Parathyroid adenoma (tissue), 2 donors: ENCODE results near the gene SKAP1.

Experiments
- H2AFZ ChIP-seq: fragments of 300-600 bp; sonication (generic); one replicate; pipeline ENCODE4 v1.7.0; 2017; ENCODE audit warnings: antibody characterized with exemption, mild to moderate bottlenecking
- H3K27ac ChIP-seq: fragments of 300-600 bp; sonication (generic); one replicate; pipeline ENCODE4 v1.7.0; 2017
- H3K27me3 ChIP-seq: fragments of 300-600 bp; sonication (generic); one replicate; pipeline ENCODE4 v1.7.0; 2017; ENCODE audit warnings: low read length; ENCODE audit not compliant: control insufficient read depth, insufficient read depth
- H3K36me3 ChIP-seq: fragments of 300-600 bp; sonication (generic); one replicate; pipeline ENCODE4 v1.7.0; 2017; ENCODE audit warnings: low read length; ENCODE audit not compliant: control insufficient read depth, insufficient read depth
- H3K4me1 ChIP-seq: fragments of 300-600 bp; sonication (generic); one replicate; pipeline ENCODE4 v1.7.0; 2017; ENCODE audit warnings: control low read depth
- H3K4me2 ChIP-seq: fragments of 300-600 bp; sonication (generic); one replicate; pipeline ENCODE4 v1.7.0; 2017; ENCODE audit warnings: low read length
- H3K4me3 ChIP-seq: fragments of 300-600 bp; sonication (generic); one replicate; pipeline ENCODE4 v1.7.0; 2017; ENCODE audit warnings: low read depth, low read length
- H3K79me2 ChIP-seq: fragments of 300-600 bp; sonication (generic); one replicate; pipeline ENCODE4 v1.7.0; 2017; ENCODE audit warnings: control low read depth
- H3K9ac ChIP-seq: fragments of 300-600 bp; sonication (generic); one replicate; pipeline ENCODE4 v1.7.0; 2017; ENCODE audit warnings: mild to moderate bottlenecking
- H3K9me3 ChIP-seq: fragments of 300-600 bp; sonication (generic); one replicate; pipeline ENCODE4 v1.7.0; 2017; ENCODE audit warnings: low read length; ENCODE audit not compliant: control insufficient read depth
- CTCF ChIP-seq: fragments of 300-600 bp; sonication (generic); IDR thresholded peaks from one replicate; pipeline ENCODE4 v1.7.0; 2017; ENCODE audit warnings: antibody characterized with exemption, mild to moderate bottlenecking
- donor health status: primary hyperparathyroidism.

SKAP1 gene

GRCh38 chr17:48307814-48308411 is 122.1 kb downstream of the SKAP1 start:
- Histone ChIP-seq H3K9ac (no peak overlapping the region), H3K4me1 (no peaks in the 10 kb centered on the region), H3K4me2 (no peak overlapping the region), H3K79me2 (no peaks in the 10 kb centered on the region), H3K36me3 (no peaks in the 10 kb centered on the region), H3K27ac (no peak overlapping the region), H2AFZ (no peak overlapping the region), H3K4me3 (no peak overlapping the region), H3K9me3 (no peaks in the 10 kb centered on the region), H3K27me3 (no peaks in the 10 kb centered on the region)
- TF ChIP-seq CTCF: peak; percentile 69

GRCh38 chr17:48307255-48307654 is 122.8 kb downstream of the SKAP1 start:
- Histone ChIP-seq H3K4me2 (no peak overlapping the region), H3K36me3 (no peaks in the 10 kb centered on the region), H3K9me3 (no peaks in the 10 kb centered on the region), H3K4me1 (no peaks in the 10 kb centered on the region), H3K9ac (no peak overlapping the region), H3K27ac (no peak overlapping the region), H3K4me3 (no peak overlapping the region), H2AFZ (no peak overlapping the region), H3K79me2 (no peaks in the 10 kb centered on the region), H3K27me3 (no peaks in the 10 kb centered on the region)
- TF ChIP-seq CTCF: no peak

GRCh38 chr17:48301002-48301401 is 129.0 kb downstream of the SKAP1 start:
- no peaks in the 10 kb centered on the region for H3K79me2 ChIP-seq
- no peak overlapping the region for H3K4me2 ChIP-seq
- no peak for TF ChIP-seq CTCF
- no peak overlapping the region for H3K4me3 ChIP-seq
- H2AFZ ChIP-seq: no peak overlapping the region
- H3K4me1 ChIP-seq: no peaks in the 10 kb centered on the region
- no peak overlapping the region for H3K27ac ChIP-seq
- H3K36me3 ChIP-seq: no peaks in the 10 kb centered on the region
- no peaks in the 10 kb centered on the region for H3K9me3 ChIP-seq
- no peaks in the 10 kb centered on the region for H3K27me3 ChIP-seq
- no peak overlapping the region for H3K9ac ChIP-seq

- no peak for TF ChIP-seq CTCF
- no peak overlapping the region for H3K4me3 ChIP-seq
- no peak overlapping the region for H3K9ac ChIP-seq
- H3K4me1 ChIP-seq: no peaks in the 10 kb centered on the region
- H3K79me2 ChIP-seq: no peaks in the 10 kb centered on the region
- H3K27ac ChIP-seq: no peak overlapping the region
- H2AFZ ChIP-seq: no peak overlapping the region
- no peaks in the 10 kb centered on the region for H3K36me3 ChIP-seq
- H3K4me2 ChIP-seq: no peak overlapping the region
- H3K27me3 ChIP-seq: no peaks in the 10 kb centered on the region
- no peaks in the 10 kb centered on the region for H3K9me3 ChIP-seq
Measured at GRCh38 chr17:48299760-48300159, 130.3 kb downstream of the SKAP1 start.

- no peaks in the 10 kb centered on the region for H3K27me3 ChIP-seq
- H3K4me3 ChIP-seq: no peak overlapping the region
- H3K9me3 ChIP-seq: no peaks in the 10 kb centered on the region
- no peak for TF ChIP-seq CTCF
- no peaks in the 10 kb centered on the region for H3K36me3 ChIP-seq
- no peak overlapping the region for H3K4me2 ChIP-seq
- H3K9ac ChIP-seq: no peak overlapping the region
- no peak overlapping the region for H3K27ac ChIP-seq
- no peak overlapping the region for H2AFZ ChIP-seq
- H3K79me2 ChIP-seq: no peaks in the 10 kb centered on the region
- no peaks in the 10 kb centered on the region for H3K4me1 ChIP-seq
Measured at GRCh38 chr17:48297825-48298224, 132.2 kb downstream of the SKAP1 start.
